Activated CD8-positive, alpha-beta memory T cell treated with anti-CD3 and anti-CD28 coated beads, Interleukin-2, amount 10 ng/mL, durations not matched to agents 7 days and 5 days (primary cell): ENCODE measurements around the gene RNMT. TPM values are rescaled to one million over a fixed set of nuclear protein-coding genes. Genes with fewer than 3 reads are reported as not detected.
"Not testable (repeated sequence)": the region's sequence is repeated elsewhere in the genome, so short reads cannot be mapped to it uniquely, and the experiment has no call there.

Experiments used
- ATAC-seq: fragments of 150-1000 bp; cut with Tn5 transposase; one replicate; pipeline ENCODE4 v1.10.0; 2021; ENCODE audit warnings: moderate library complexity
- CTCF ChIA-PET: fragments of 350-600 bp; sonication (Branson Sonifier 250); formaldehyde crosslinking; loops from one replicate; lab custom pipeline; 2021; ENCODE audit warnings: antibody characterized with exemption; lab: Charles Lee
- DNase-seq: peaks from one replicate; pipeline ENCODE4 v3.0.0-alpha.2; 2020
- H3K27ac Mint-ChIP-seq: one replicate; pipeline ENCODE4 v1.8.0; 2021; ENCODE audit warnings: mild to moderate bottlenecking, mixed read lengths
- H3K27me3 Mint-ChIP-seq: one replicate; pipeline ENCODE4 v1.8.0; 2021; ENCODE audit warnings: mixed read lengths
- H3K36me3 Mint-ChIP-seq: one replicate; pipeline ENCODE4 v1.8.0; 2021; ENCODE audit warnings: mild to moderate bottlenecking, mixed read lengths
- H3K4me1 Mint-ChIP-seq: one replicate; pipeline ENCODE4 v1.8.0; 2021; ENCODE audit warnings: mixed read lengths
- H3K4me3 Mint-ChIP-seq: one replicate; pipeline ENCODE4 v1.8.0; 2021; ENCODE audit warnings: mild to moderate bottlenecking, moderate library complexity, mixed read lengths
- H3K9me3 Mint-ChIP-seq: one replicate; pipeline ENCODE4 v1.8.0; 2022; ENCODE audit warnings: low read depth, mixed read lengths
- total RNA-seq, 2 experiments: library from RNA; stranded (reverse); gene quantifications; one replicate each; pipeline ENCODE4 v1.2.3, GENCODE V29; 2021

RNMT gene
- total RNA-seq = 10 to 100 TPM; 28.0 to 35.5 TPM

- Mint-ChIP-seq H3K4me1 (peaks cover 55% of the 10 kb centered on the region), H3K9me3 (no peaks in the 10 kb centered on the region), H3K36me3 (peaks cover 30% of the 10 kb centered on the region), H3K27ac (peak within 1 kb of the TSS; percentile 95), H3K4me3 (peak within 1 kb of the TSS; percentile 95), H3K27me3 (no peaks in the 10 kb centered on the region)
- peak; percentile 96 for ATAC-seq
- DNase-seq = peak; percentile 97
- CTCF ChIA-PET = interaction anchor here (0.9 to 2.2 kb wide), 6 partner anchors 9 to 510 kb away, joined by 3 to 8 read pairs (median 4); no protein-coding TSS in a partner anchor
Measured at GRCh38 chr18:13726232-13726971, at the start of gene RNMT, which contains the start of gene FAM210A. RNMT (plus strand) TSS chr18:13726673; CDS start chr18:13731518, 4,845 bp downstream. FAM210A (minus strand) TSS chr18:13726558; CDS start chr18:13682077, 44,481 bp downstream.

- DNase-seq, ATAC-seq, H3K36me3 Mint-ChIP-seq, H3K4me3 Mint-ChIP-seq, H3K27me3 Mint-ChIP-seq, CTCF ChIA-PET, H3K9me3 Mint-ChIP-seq, H3K4me1 Mint-ChIP-seq, H3K27ac Mint-ChIP-seq: not testable (repeated sequence)
Measured at GRCh38 chr18:13677350-13677749, 49.1 kb upstream of the RNMT start.

GRCh38 chr18:13680612-13681011 lies 45.9 kb upstream of the RNMT start:
- CTCF ChIA-PET = no interaction called here
- H3K36me3 Mint-ChIP-seq = peaks cover 13% of the 10 kb centered on the region
- no peak for ATAC-seq
- H3K9me3 Mint-ChIP-seq = no peaks in the 10 kb centered on the region
- peaks cover 9% of the 10 kb centered on the region for H3K4me1 Mint-ChIP-seq
- H3K4me3 Mint-ChIP-seq = no peak overlapping the region
- no peak overlapping the region for H3K27ac Mint-ChIP-seq
- no peak for DNase-seq
- no peaks in the 10 kb centered on the region for H3K27me3 Mint-ChIP-seq

- no peaks in the 10 kb centered on the region for H3K9me3 Mint-ChIP-seq
- no peak overlapping the region for H3K27ac Mint-ChIP-seq
- no peak overlapping the region for H3K4me3 Mint-ChIP-seq
- H3K36me3 Mint-ChIP-seq = peaks cover 11% of the 10 kb centered on the region
- CTCF ChIA-PET = no interaction called here
- H3K27me3 Mint-ChIP-seq = no peaks in the 10 kb centered on the region
- DNase-seq (no peak), ATAC-seq (no peak)
- H3K4me1 Mint-ChIP-seq = peaks cover 9% of the 10 kb centered on the region
Measured at GRCh38 chr18:13681701-13682100, 44.8 kb upstream of the RNMT start.

GRCh38 chr18:13684546-13684945 lies 41.9 kb upstream of the RNMT start:
- no peaks in the 10 kb centered on the region for H3K9me3 Mint-ChIP-seq
- no peaks in the 10 kb centered on the region for H3K4me1 Mint-ChIP-seq

GRCh38 chr18:13688191-13689136 lies 38.0 kb upstream of the RNMT start:
- H3K27ac Mint-ChIP-seq = no peak overlapping the region
- ATAC-seq (no peak), DNase-seq (no peak)
- H3K27me3 Mint-ChIP-seq = no peaks in the 10 kb centered on the region
- peaks cover 2% of the 10 kb centered on the region for H3K9me3 Mint-ChIP-seq
- no peaks in the 10 kb centered on the region for H3K4me1 Mint-ChIP-seq
- CTCF ChIA-PET = no interaction called here
- no peak overlapping the region for H3K4me3 Mint-ChIP-seq
- H3K36me3 Mint-ChIP-seq = peaks cover 29% of the 10 kb centered on the region

More at GRCh38 chr18:13684546-13684945, 41.9 kb upstream of the RNMT start:
- ATAC-seq = no peak
- Mint-ChIP-seq H3K27me3 (no peaks in the 10 kb centered on the region), H3K27ac (no peak overlapping the region), H3K36me3 (peaks cover 24% of the 10 kb centered on the region), H3K4me3 (no peak overlapping the region)
- CTCF ChIA-PET = no interaction called here
- no peak for DNase-seq

GRCh38 chr18:13690060-13690459 lies 36.4 kb upstream of the RNMT start:
- H3K4me1 Mint-ChIP-seq, H3K4me3 Mint-ChIP-seq, H3K27me3 Mint-ChIP-seq, DNase-seq, H3K27ac Mint-ChIP-seq, H3K9me3 Mint-ChIP-seq, CTCF ChIA-PET, ATAC-seq: not testable (repeated sequence)
- H3K36me3 Mint-ChIP-seq = peaks cover 31% of the 10 kb centered on the region

- peaks cover 48% of the 10 kb centered on the region for H3K36me3 Mint-ChIP-seq
- H3K27ac Mint-ChIP-seq, H3K4me3 Mint-ChIP-seq, DNase-seq, CTCF ChIA-PET, H3K9me3 Mint-ChIP-seq, H3K27me3 Mint-ChIP-seq, H3K4me1 Mint-ChIP-seq, ATAC-seq: not testable (repeated sequence)
Measured at GRCh38 chr18:13695337-13695736, 31.1 kb upstream of the RNMT start.

GRCh38 chr18:13696961-13697360 lies 29.5 kb upstream of the RNMT start:
- DNase-seq (no peak), ATAC-seq (no peak)
- H3K9me3 Mint-ChIP-seq = peaks cover 16% of the 10 kb centered on the region
- no peaks in the 10 kb centered on the region for H3K27me3 Mint-ChIP-seq
- peaks cover 57% of the 10 kb centered on the region for H3K36me3 Mint-ChIP-seq
- CTCF ChIA-PET = interaction anchor here (1.3 kb wide), 1 partner anchor 30 kb away, joined by 3 read pairs; the partner anchor contains the start of genes FAM210A and RNMT
- H3K27ac Mint-ChIP-seq = no peak overlapping the region
- no peaks in the 10 kb centered on the region for H3K4me1 Mint-ChIP-seq
- H3K4me3 Mint-ChIP-seq = no peak overlapping the region

GRCh38 chr18:13700153-13700552 lies 26.3 kb upstream of the RNMT start:
- no peaks in the 10 kb centered on the region for H3K4me1 Mint-ChIP-seq
- DNase-seq (no peak), ATAC-seq (no peak)
- no peak overlapping the region for H3K4me3 Mint-ChIP-seq
- peaks cover 67% of the 10 kb centered on the region for H3K36me3 Mint-ChIP-seq
- no peak overlapping the region for H3K27ac Mint-ChIP-seq
- CTCF ChIA-PET = no interaction called here
- peaks cover 27% of the 10 kb centered on the region for H3K9me3 Mint-ChIP-seq
- no peaks in the 10 kb centered on the region for H3K27me3 Mint-ChIP-seq

- CTCF ChIA-PET = no interaction called here
- DNase-seq (no peak), ATAC-seq (no peak)
- no peak overlapping the region for H3K27ac Mint-ChIP-seq
- no peaks in the 10 kb centered on the region for H3K4me1 Mint-ChIP-seq
- H3K9me3 Mint-ChIP-seq = peaks cover 35% of the 10 kb centered on the region
- H3K27me3 Mint-ChIP-seq = no peaks in the 10 kb centered on the region
- no peak overlapping the region for H3K4me3 Mint-ChIP-seq
- peaks cover 71% of the 10 kb centered on the region for H3K36me3 Mint-ChIP-seq
Measured at GRCh38 chr18:13703899-13704298, 22.6 kb upstream of the RNMT start.

GRCh38 chr18:13710414-13710831 lies 16.1 kb upstream of the RNMT start:
- peaks cover 48% of the 10 kb centered on the region for H3K36me3 Mint-ChIP-seq

GRCh38 chr18:13712400-13713131 lies 13.9 kb upstream of the RNMT start:
- no peak overlapping the region for H3K27ac Mint-ChIP-seq
- H3K9me3 Mint-ChIP-seq = peaks cover 12% of the 10 kb centered on the region
- no peaks in the 10 kb centered on the region for H3K4me1 Mint-ChIP-seq
- H3K27me3 Mint-ChIP-seq = no peaks in the 10 kb centered on the region
- CTCF ChIA-PET = no interaction called here
- ATAC-seq = no peak
- peaks cover 35% of the 10 kb centered on the region for H3K36me3 Mint-ChIP-seq
- no peak overlapping the region for H3K4me3 Mint-ChIP-seq
- no peak for DNase-seq

More at GRCh38 chr18:13710414-13710831, 16.1 kb upstream of the RNMT start:
- ATAC-seq (no peak), DNase-seq (no peak)
- Mint-ChIP-seq H3K4me1 (no peaks in the 10 kb centered on the region), H3K27me3 (no peaks in the 10 kb centered on the region), H3K4me3 (no peak overlapping the region), H3K27ac (no peak overlapping the region), H3K9me3 (peaks cover 12% of the 10 kb centered on the region)
- CTCF ChIA-PET = no interaction called here
